GM19238 (cell line): ENCODE measurements around the gene TRPC3.

Source experiments
- DNase-seq: peaks from one replicate; pipeline ENCODE4 v3.0.0; 2011; ENCODE audit warnings: low spot score; ENCODE audit not compliant: insufficient read length

The TRPC3 gene

GRCh38 chr4:121876070-121876469, 75.8 kb downstream of the TRPC3 start:
- no peak for DNase-seq

GRCh38 chr4:121875652-121876051, 76.2 kb downstream of the TRPC3 start:
- no peak for DNase-seq

GRCh38 chr4:121873604-121874003, 78.3 kb downstream of the TRPC3 start:
- DNase-seq = no peak

GRCh38 chr4:121869841-121870822, 81.7 kb downstream of the TRPC3 start, which contains the start of gene BBS7:
Gene BBS7 (minus strand): TSS chr4:121870474. CDS start chr4:121870313, 161 bp downstream.
- peak; percentile 79 for DNase-seq

- no peak for DNase-seq
These were observed 88.1 kb downstream of the TRPC3 start for GRCh38 chr4:121863799-121864198.

GRCh38 chr4:121861426-121861825, 90.4 kb downstream of the TRPC3 start:
- DNase-seq = no peak

GRCh38 chr4:121860121-121860520, 91.7 kb downstream of the TRPC3 start:
- DNase-seq = no peak

GRCh38 chr4:121851354-121851753, 100.5 kb downstream of the TRPC3 start:
- no peak for DNase-seq

- no peak for DNase-seq
These were observed 105.2 kb downstream of the TRPC3 start for GRCh38 chr4:121846662-121847061.

- no peak for DNase-seq
These were observed 109.0 kb downstream of the TRPC3 start for GRCh38 chr4:121842862-121843261.

- DNase-seq = no peak
These were observed 113.7 kb downstream of the TRPC3 start for GRCh38 chr4:121838136-121838535.

GRCh38 chr4:121829511-121829910, 122.3 kb downstream of the TRPC3 start:
- DNase-seq = no peak
